Anterior cingulate cortex (tissue), 58 donors: ENCODE data around the gene SLC37A1.
"Not testable (repeated sequence)": the region's sequence is repeated elsewhere in the genome, so short reads cannot be mapped to it uniquely, and the experiment has no call there.

Experiments used
- DNase-seq, 58 donors: peaks; one replicate each; lab custom pipeline; 2025; lab: John Stamatoyannopoulos, UW

SLC37A1 gene

GRCh38 chr21:42624095-42624790, 110.6 kb downstream of the SLC37A1 start:
- no peak for DNase-seq

- no peak for DNase-seq
These were observed 111.3 kb downstream of the SLC37A1 start for GRCh38 chr21:42624936-42625335.

- no peak for DNase-seq
These were observed 112.5 kb downstream of the SLC37A1 start for GRCh38 chr21:42626171-42626570.

- DNase-seq: peak in 2 of 58 donors; percentile 14 to 43
These were observed 114.1 kb downstream of the SLC37A1 start for GRCh38 chr21:42627527-42628289.

- not testable (repeated sequence) for DNase-seq
These were observed 114.9 kb downstream of the SLC37A1 start for GRCh38 chr21:42628466-42629061.

GRCh38 chr21:42629933-42630589, 116.4 kb downstream of the SLC37A1 start:
- no peak for DNase-seq

- DNase-seq: no peak
These were observed 117.0 kb downstream of the SLC37A1 start for GRCh38 chr21:42630626-42631025.
